Transverse colon (tissue), 3 donors: Measurements from ENCODE around the gene ZFPM1.

ENCODE experiments used
- CTCF ChIP-seq, 5 experiments: fragments of 200-600 bp in 3 of 5; fragments of 450-650 bp in 2 of 5; sonication (generic) in 3 of 5; IDR thresholded peaks; 1 replicate in 2 of 5; 2 replicates in 3 of 5; pipeline ENCODE4 v1.5.1; 2016 to 2017; ENCODE audit warnings: antibody characterized with exemption in 5 of 5, inconsistent platforms in 3 of 5, mild to moderate bottlenecking in 2 of 5, moderate library complexity in 1 of 5
- POLR2A ChIP-seq: fragments of 450-650 bp; IDR thresholded peaks from one replicate; pipeline ENCODE4 v1.6.1; 2016; ENCODE audit warnings: antibody characterized with exemption, mild to moderate bottlenecking, moderate library complexity

GRCh38 chr16:88504489-88505404 lies 51.7 kb downstream of the ZFPM1 start:
- TF ChIP-seq CTCF (IDR thresholded peaks at IDR 0.05) (no peak), POLR2A (no peak)
